ENCODE results near the gene BCL2.
"Not testable (repeated sequence)": the region's sequence is repeated elsewhere in the genome, so short reads cannot be mapped to it uniquely, and the experiment has no call there.

Gene BCL2

GRCh38 chr18:63197246-63197869 lies 122.2 kb downstream of the BCL2 start:
- no peak for DNase-seq

GRCh38 chr18:63195326-63196159 lies 124.0 kb downstream of the BCL2 start:
- no peak for DNase-seq

- no peak for DNase-seq
These were observed 126.7 kb downstream of the BCL2 start for GRCh38 chr18:63192885-63193349.

GRCh38 chr18:63192126-63192884 lies 127.3 kb downstream of the BCL2 start:
- no peak for DNase-seq

- DNase-seq, result no peak
These were observed 128.2 kb downstream of the BCL2 start for GRCh38 chr18:63191413-63191812.

GRCh38 chr18:63190838-63191237 lies 128.7 kb downstream of the BCL2 start:
- not testable (repeated sequence) for DNase-seq

GRCh38 chr18:63189817-63190216 lies 129.8 kb downstream of the BCL2 start:
- DNase-seq, result no peak

GRCh38 chr18:63189041-63189440 lies 130.5 kb downstream of the BCL2 start:
- DNase-seq, result no peak

- DNase-seq, result no peak
These were observed 131.6 kb downstream of the BCL2 start for GRCh38 chr18:63187791-63188460.

- no peak for DNase-seq
These were observed 132.4 kb downstream of the BCL2 start for GRCh38 chr18:63187223-63187574.

GRCh38 chr18:63186520-63187222 lies 132.9 kb downstream of the BCL2 start:
- no peak for DNase-seq

GRCh38 chr18:63185984-63186383 lies 133.6 kb downstream of the BCL2 start:
- DNase-seq, result no peak

- DNase-seq, result no peak
These were observed 135.4 kb downstream of the BCL2 start for GRCh38 chr18:63183952-63184770.

- DNase-seq, result no peak
These were observed 136.2 kb downstream of the BCL2 start for GRCh38 chr18:63183378-63183777.

- DNase-seq, result no peak
These were observed 136.7 kb downstream of the BCL2 start for GRCh38 chr18:63182861-63183260.

GRCh38 chr18:63182310-63182772 lies 137.2 kb downstream of the BCL2 start:
- DNase-seq, result no peak

- no peak for DNase-seq
These were observed 137.8 kb downstream of the BCL2 start for GRCh38 chr18:63181706-63182309.

- no peak for DNase-seq
These were observed 138.6 kb downstream of the BCL2 start for GRCh38 chr18:63180971-63181376.

GRCh38 chr18:63180321-63180720 lies 139.2 kb downstream of the BCL2 start:
- no peak for DNase-seq

- no peak for DNase-seq
These were observed 140.1 kb downstream of the BCL2 start for GRCh38 chr18:63179422-63179821.

GRCh38 chr18:63178971-63179370 lies 140.6 kb downstream of the BCL2 start:
- DNase-seq, result no peak

Data from activated CD4-positive, CD25-positive, alpha-beta regulatory T cell (primary cell).